SK-N-SH (cell line): ENCODE results near the gene ARHGAP8. TPM values are rescaled to one million over a fixed set of nuclear protein-coding genes. Genes with fewer than 3 reads are reported as not detected.

Experiments used
- CTCF ChIA-PET: fragments of 300-600, 350-600 bp; formaldehyde crosslinking; extraction: SDS; loops from one replicate; lab custom pipeline; 2021; lab: Yijun Ruan, JAX
- POLR2A ChIA-PET: fragments of 350-600 bp; sonication (Branson Sonifier 250); formaldehyde crosslinking; extraction: SDS; loops from one replicate; lab custom pipeline; 2020; ENCODE audit warnings: antibody characterized with exemption, inconsistent platforms; lab: Yijun Ruan, JAX
- DNase-seq: peaks from one replicate; pipeline ENCODE4 v3.0.0; 2012
- H2AFZ ChIP-seq: fragments of 200-600 bp; sonication (generic); 2 replicates; pipeline ENCODE4 v1.8.1; 2016; ENCODE audit warnings: antibody characterized with exemption, mild to moderate bottlenecking, low read depth
- H3F3A ChIP-seq: fragments of 200-600 bp; sonication (generic); replicated peaks from 2 replicates; pipeline ENCODE3; 2016; ENCODE audit warnings: antibody characterized with exemption, mild to moderate bottlenecking; ENCODE audit not compliant: insufficient read depth
- H3K27ac ChIP-seq, 2 experiments: fragments of 200-500 bp in 1 of 2; fragments of 200-600 bp in 1 of 2; sonication (Bioruptor generic) in 1 of 2; sonication (generic), shearing (Covaris generic) in 1 of 2; 2 replicates each; pipeline versions ENCODE4 v1.5.1 to v1.6.1; 2014 to 2016; ENCODE audit warnings: low read depth in 2 of 2, inconsistent platforms in 1 of 2, low read length in 1 of 2, mild to moderate bottlenecking in 1 of 2, mixed read lengths in 1 of 2
- H3K27me3 ChIP-seq: fragments of 200-600 bp; sonication (generic), shearing (Covaris generic); 2 replicates; pipeline ENCODE4 v1.6.1; 2016; ENCODE audit warnings: mixed run types; ENCODE audit not compliant: insufficient read depth
- H3K36me3 ChIP-seq, 2 experiments: fragments of 200-500 bp in 1 of 2; fragments of 200-600 bp in 1 of 2; sonication (Bioruptor generic) in 1 of 2; sonication (generic) in 1 of 2; replicated peaks in 1 of 2; 2 replicates each; pipeline versions ENCODE3 to v1.5.1; 2014 to 2016; ENCODE audit warnings: low read length in 1 of 2, mild to moderate bottlenecking in 1 of 2; ENCODE audit not compliant: insufficient read depth in 2 of 2, control insufficient read depth in 1 of 2
- H3K4me1 ChIP-seq, 2 experiments: fragments of 200-500 bp in 1 of 2; fragments of 200-600 bp in 1 of 2; sonication (Bioruptor generic) in 1 of 2; sonication (generic), shearing (Covaris generic) in 1 of 2; 2 replicates each; pipeline versions ENCODE4 v1.5.1 to v1.6.1; 2014 to 2016; ENCODE audit warnings: low read depth in 1 of 2, low read length in 1 of 2, mixed run types in 1 of 2; ENCODE audit not compliant: insufficient read depth in 2 of 2, control insufficient read depth in 1 of 2
- H3K4me2 ChIP-seq: fragments of 200-600 bp; sonication (generic), shearing (Covaris generic); 2 replicates; pipeline ENCODE4 v1.6.1; 2017; ENCODE audit warnings: mixed run types
- H3K4me3 ChIP-seq, 2 experiments: fragments of 200-500 bp in 1 of 2; fragments of 200-600 bp in 1 of 2; sonication (Bioruptor generic) in 1 of 2; sonication (generic), shearing (Covaris generic) in 1 of 2; 2 replicates each; pipeline versions ENCODE4 v1.5.1 to v1.8.1; 2014 to 2016; ENCODE audit warnings: low read depth in 2 of 2, inconsistent platforms in 1 of 2, low read length in 1 of 2, mild to moderate bottlenecking in 1 of 2, mixed read lengths in 1 of 2, moderate library complexity in 1 of 2
- H3K79me2 ChIP-seq: fragments of 200-600 bp; sonication (generic); 2 replicates; pipeline ENCODE4 v1.8.1; 2017; ENCODE audit warnings: mild to moderate bottlenecking; ENCODE audit not compliant: insufficient read depth
- H3K9ac ChIP-seq: fragments of 200-600 bp; sonication (generic); 2 replicates; pipeline ENCODE4 v1.6.1; 2017; ENCODE audit warnings: mixed run types
- H3K9me2 ChIP-seq: fragments of 200-600 bp; sonication (generic); 2 replicates; pipeline ENCODE4 v1.6.1; 2017; ENCODE audit warnings: mixed run types
- H3K9me3 ChIP-seq: fragments of 200-600 bp; sonication (generic); 2 replicates; pipeline ENCODE4 v1.6.1; 2017; ENCODE audit warnings: mixed run types, mild to moderate bottlenecking, moderate library complexity
- H4K20me1 ChIP-seq: fragments of 200-600 bp; sonication (generic); 2 replicates; pipeline ENCODE4 v1.6.1; 2017; ENCODE audit warnings: mild to moderate bottlenecking, mixed run types; ENCODE audit not compliant: insufficient read depth
- CHD2 ChIP-seq: fragments of 150-350 bp; IDR thresholded peaks from 2 replicates; pipeline ENCODE4 v1.6.1; 2018; ENCODE audit warnings: low read length; ENCODE audit not compliant: partially characterized antibody
- ELF1 ChIP-seq: IDR thresholded peaks from 2 replicates; pipeline ENCODE4 v1.4.0; 2012
- EP300 ChIP-seq, 2 experiments: IDR thresholded peaks; 2 replicates each; pipeline versions ENCODE4 v1.4.0 to v1.6.1; 2012; ENCODE audit warnings: borderline replicate concordance in 1 of 2, low read depth in 1 of 2, low read length in 1 of 2
- FOSL2 ChIP-seq: IDR thresholded peaks from 2 replicates; pipeline ENCODE4 v1.4.0; 2012; ENCODE audit warnings: low read depth, mild to moderate bottlenecking, moderate library complexity, borderline replicate concordance
- FOXJ3 ChIP-seq: sonication (generic); formaldehyde crosslinking; IDR thresholded peaks from 2 replicates; pipeline ENCODE4 v1.5.1; 2020; ENCODE audit warnings: mild to moderate bottlenecking, missing genetic modification reagents
- FOXM1 ChIP-seq: IDR thresholded peaks from 2 replicates; pipeline ENCODE4 v1.4.0; 2012; ENCODE audit warnings: low read depth, mild to moderate bottlenecking
- GABPA ChIP-seq: IDR thresholded peaks from 2 replicates; pipeline ENCODE4 v1.4.0; 2012; ENCODE audit warnings: low read depth, mild to moderate bottlenecking
- JUND ChIP-seq: IDR thresholded peaks from 2 replicates; pipeline ENCODE4 v1.4.0; 2012
- MEF2A ChIP-seq: IDR thresholded peaks from 2 replicates; pipeline ENCODE4 v1.4.0; 2012; ENCODE audit warnings: low read depth, borderline replicate concordance
- MXI1 ChIP-seq: IDR thresholded peaks from 2 replicates; pipeline ENCODE4 v1.6.1; 2012; ENCODE audit warnings: mild to moderate bottlenecking, low read depth, low read length, improper control_type of control experiment
- POLR2AphosphoS5 ChIP-seq: IDR thresholded peaks from 2 replicates; pipeline ENCODE4 v1.6.1; 2012; ENCODE audit warnings: low read depth, low read length
- RCOR1 ChIP-seq: fragments of 150-350 bp; IDR thresholded peaks from 2 replicates; pipeline ENCODE4 v1.6.1; 2017; ENCODE audit warnings: antibody characterized with exemption, low read length
- REST ChIP-seq: IDR thresholded peaks from 2 replicates; pipeline ENCODE4 v1.6.1; 2012; ENCODE audit warnings: mild to moderate bottlenecking, low read depth, low read length, moderate library complexity
- RFX5 ChIP-seq: IDR thresholded peaks from 2 replicates; pipeline ENCODE4 v1.6.1; 2012; ENCODE audit warnings: mild to moderate bottlenecking, improper control_type of control experiment, low read length
- SMC3 ChIP-seq: IDR thresholded peaks from 2 replicates; pipeline ENCODE4 v1.6.1; 2012; ENCODE audit warnings: low read depth, low read length, improper control_type of control experiment
- TCF12 ChIP-seq: IDR thresholded peaks from 2 replicates; pipeline ENCODE4 v1.4.0; 2012
- TEAD4 ChIP-seq: IDR thresholded peaks from 2 replicates; pipeline ENCODE4 v1.4.0; 2012; ENCODE audit warnings: mild to moderate bottlenecking, borderline replicate concordance; ENCODE audit not compliant: insufficient read depth
- YY1 ChIP-seq: IDR thresholded peaks from 2 replicates; pipeline ENCODE4 v1.4.0; 2012; ENCODE audit warnings: low read depth, mild to moderate bottlenecking
- ZBTB33 ChIP-seq: IDR thresholded peaks from 2 replicates; pipeline ENCODE4 v1.4.0; 2012; ENCODE audit warnings: low read depth, borderline replicate concordance
- WGBS: methylation state at CpG from one replicate; pipeline ENCODE4 v1.1.6; 2017; ENCODE audit warnings: low lambda C conversion rate; 5-methylcytosine and 5-hydroxymethylcytosine counted together
- polyA plus RNA-seq, 3 experiments: library from polyadenylated mRNA; depleted of rRNA; stranded (reverse); fragments of >200 nt; gene quantifications; 2 replicates each; pipeline ENCODE4 v1.2.3, GENCODE V29; 2012

Gene ARHGAP8
- polyA plus RNA-seq, 1 of the 3 experiments (the other 2 are of a cell fraction) = 0.08 TPM

GRCh38 chr22:44831885-44832284 is 79.5 kb downstream of the ARHGAP8 start:
- DNase-seq = no peak
- TF ChIP-seq GABPA = no peak
- TF ChIP-seq POLR2AphosphoS5 = no peak
- TF ChIP-seq ELF1 = no peak
- Histone ChIP-seq H3K4me3 (no peak overlapping the region), H3K9me3 (no peaks in the 10 kb centered on the region), H3K27me3 (no peaks in the 10 kb centered on the region), H3K4me1 (peaks cover 0 to 4% of the 10 kb centered on the region in 2 experiments; a peak in 1 of 4 replicates), H3K27ac (no peak overlapping the region), H4K20me1 (no peaks in the 10 kb centered on the region), H2AFZ (no peak overlapping the region), H3F3A (no peaks in the 10 kb centered on the region), H3K36me3 (no peaks in the 10 kb centered on the region), H3K9ac (no peak overlapping the region), H3K79me2 (no peaks in the 10 kb centered on the region), H3K9me2 (no peaks in the 10 kb centered on the region), H3K4me2 (no peak overlapping the region)
- POLR2A ChIA-PET = no interaction called here
- CTCF ChIA-PET = interaction anchor here (2.4 kb wide), 1 partner anchor 11 kb away, joined by 9 read pairs; no protein-coding TSS in a partner anchor
- WGBS = 7% methylated on average over 1 of the region's 1 CpG

GRCh38 chr22:44834065-44834464 is 81.7 kb downstream of the ARHGAP8 start:
- Histone ChIP-seq H3F3A (no peaks in the 10 kb centered on the region), H3K36me3 (no peaks in the 10 kb centered on the region), H3K9me3 (no peaks in the 10 kb centered on the region), H3K79me2 (no peaks in the 10 kb centered on the region), H3K4me3 (no peak overlapping the region), H2AFZ (no peak overlapping the region), H3K9me2 (no peaks in the 10 kb centered on the region), H3K4me1 (peaks cover 0 to 7% of the 10 kb centered on the region in 2 experiments; a peak in 1 of 4 replicates), H3K4me2 (no peak overlapping the region), H3K27ac (no peak overlapping the region), H3K27me3 (no peaks in the 10 kb centered on the region), H4K20me1 (no peaks in the 10 kb centered on the region), H3K9ac (no peak overlapping the region)
- ChIA-PET CTCF (interaction anchor here (2.4 kb wide), 1 partner anchor 13 kb away, joined by 9 read pairs; no protein-coding TSS in a partner anchor), POLR2A (no interaction called here)
- TF ChIP-seq FOSL2 (no peak), ZBTB33 (no peak), TEAD4 (no peak), TCF12 (no peak), YY1 (no peak), JUND (no peak), FOXM1 (no peak), POLR2AphosphoS5 (no peak), GABPA (no peak), RCOR1 (no peak), MEF2A (no peak), FOXJ3 (CRISPR knock-in tag) (no peak), MXI1 (no peak), REST (no peak), EP300 (IDR thresholded peaks at IDR 0.05; ENCODE audit: borderline replicate concordance in 1 of 2, low read depth in 1 of 2, low read length in 1 of 2) (no peak), CHD2 (no peak), SMC3 (no peak), RFX5 (no peak)
- no peak for DNase-seq
